HG02852 (cell line): ENCODE data around the gene HTR2B.
"Not testable (repeated sequence)": the region's sequence is repeated elsewhere in the genome, so short reads cannot be mapped to it uniquely, and the experiment has no call there.

ENCODE experiments used
- ATAC-seq: cut with Tn5 transposase; IDR thresholded peaks from one replicate; pipeline ENCODE4 v1.9.1; 2021; ENCODE audit warnings: mild to moderate bottlenecking, moderate library complexity; ENCODE audit not compliant: unreplicated experiment

Gene HTR2B

GRCh38 chr2:231124838-231125568 lies at the start of gene HTR2B:
Gene HTR2B (minus strand): TSS chr2:231125042. CDS start chr2:231123764, 1,278 bp downstream.
- ATAC-seq: no peak

GRCh38 chr2:231174211-231174651 lies 49.4 kb upstream of the HTR2B start:
- no peak for ATAC-seq

- no peak for ATAC-seq
Measured at GRCh38 chr2:231172025-231172424, 47.2 kb upstream of the HTR2B start.

- no peak for ATAC-seq
Measured at GRCh38 chr2:231170055-231170454, 45.2 kb upstream of the HTR2B start.

- no peak for ATAC-seq
Measured at GRCh38 chr2:231169488-231169887, 44.6 kb upstream of the HTR2B start.

GRCh38 chr2:231168460-231169139 lies 43.8 kb upstream of the HTR2B start:
- no peak for ATAC-seq

- no peak for ATAC-seq
Measured at GRCh38 chr2:231167745-231168459, 43.1 kb upstream of the HTR2B start.

- ATAC-seq: no peak
Measured at GRCh38 chr2:231163414-231164095, 38.7 kb upstream of the HTR2B start.

- ATAC-seq: no peak
Measured at GRCh38 chr2:231163011-231163410, 38.2 kb upstream of the HTR2B start.

GRCh38 chr2:231161877-231162329 lies 37.1 kb upstream of the HTR2B start:
- ATAC-seq: no peak

- no peak for ATAC-seq
Measured at GRCh38 chr2:231161252-231161839, 36.5 kb upstream of the HTR2B start.

GRCh38 chr2:231160701-231161100 lies 35.9 kb upstream of the HTR2B start:
- no peak for ATAC-seq

- no peak for ATAC-seq
Measured at GRCh38 chr2:231159306-231159705, 34.5 kb upstream of the HTR2B start.

- no peak for ATAC-seq
Measured at GRCh38 chr2:231152800-231153557, 28.1 kb upstream of the HTR2B start.

GRCh38 chr2:231146665-231147064 lies 21.8 kb upstream of the HTR2B start:
- no peak for ATAC-seq

GRCh38 chr2:231144896-231145295 lies 20.1 kb upstream of the HTR2B start:
- no peak for ATAC-seq

GRCh38 chr2:231140808-231141207 lies 16.0 kb upstream of the HTR2B start:
- not testable (repeated sequence) for ATAC-seq

GRCh38 chr2:231139796-231140195 lies 15.0 kb upstream of the HTR2B start:
- no peak for ATAC-seq

- ATAC-seq: no peak
Measured at GRCh38 chr2:231138699-231139098, 13.9 kb upstream of the HTR2B start.
